KMS-11 (cell line): ENCODE data around the gene ASPSCR1.
A peak's percentile ranks its signal among the peaks of the same experiment; 100 is the strongest.

Experiments used
- H2AFZ ChIP-seq: fragments of 200-600 bp; sonication (generic); 2 replicates; pipeline ENCODE4 v1.6.1; 2016; ENCODE audit warnings: antibody characterized with exemption, mixed run types, low read depth
- H3K27ac ChIP-seq: fragments of 200-600 bp; sonication (generic); 2 replicates; pipeline ENCODE4 v1.6.1; 2016; ENCODE audit warnings: mild to moderate bottlenecking, mixed run types
- H3K27me3 ChIP-seq: fragments of 200-600 bp; sonication (generic); 2 replicates; pipeline ENCODE4 v1.6.1; 2017; ENCODE audit warnings: mild to moderate bottlenecking, low read depth, mixed run types, moderate library complexity; ENCODE audit not compliant: insufficient read depth
- H3K36me3 ChIP-seq: fragments of 200-600 bp; sonication (generic); 2 replicates; pipeline ENCODE4 v1.6.1; 2017; ENCODE audit warnings: mild to moderate bottlenecking, mixed run types; ENCODE audit not compliant: insufficient read depth
- H3K4me1 ChIP-seq: fragments of 200-600 bp; sonication (generic); 2 replicates; pipeline ENCODE4 v1.6.1; 2016; ENCODE audit warnings: mild to moderate bottlenecking, low read depth, mixed run types; ENCODE audit not compliant: poor library complexity, severe bottlenecking
- H3K4me2 ChIP-seq: fragments of 200-600 bp; sonication (generic); 2 replicates; pipeline ENCODE4 v1.7.0; 2016; ENCODE audit warnings: mild to moderate bottlenecking, mixed run types
- H3K4me3 ChIP-seq: fragments of 200-600 bp; sonication (generic); IDR thresholded peaks from 2 replicates; pipeline ENCODE4 v1.6.1; 2017; ENCODE audit warnings: low read depth, low read length, mixed read lengths; ENCODE audit not compliant: insufficient read depth
- H3K79me2 ChIP-seq: fragments of 200-600 bp; sonication (generic); 2 replicates; pipeline ENCODE4 v1.6.1; 2016; ENCODE audit warnings: low read depth, mixed run types; ENCODE audit not compliant: insufficient read depth
- H3K9ac ChIP-seq: fragments of 200-600 bp; sonication (generic); 2 replicates; pipeline ENCODE4 v1.6.1; 2016; ENCODE audit warnings: mild to moderate bottlenecking, mixed run types
- H4K20me1 ChIP-seq: fragments of 200-600 bp; sonication (generic); 2 replicates; pipeline ENCODE4 v1.6.1; 2016; ENCODE audit warnings: mild to moderate bottlenecking, mixed run types; ENCODE audit not compliant: insufficient read depth
- CTCF ChIP-seq: fragments of 200-600 bp; sonication (generic); conservative IDR thresholded peaks from 2 replicates; pipeline ENCODE4 v1.6.1; 2017; ENCODE audit warnings: low read depth, mild to moderate bottlenecking, antibody characterized with exemption, low read length, moderate library complexity, mixed read lengths

Gene ASPSCR1

GRCh38 chr17:81935709-81936084, 41.7 kb upstream of the ASPSCR1 start:
- H3K4me3 ChIP-seq: no peak overlapping the region
- H3K27me3 ChIP-seq: no peaks in the 10 kb centered on the region
- H2AFZ ChIP-seq: no peak overlapping the region
- peak overlapping the region; percentile 95; the same call in 1 of the 2 replicates for H3K9ac ChIP-seq
- no peak for TF ChIP-seq CTCF
- H3K36me3 ChIP-seq: no peaks in the 10 kb centered on the region
- H3K27ac ChIP-seq: no peak overlapping the region
- peaks cover 14% of the 10 kb centered on the region; the same call in 1 of the 2 replicates for H3K79me2 ChIP-seq
- no peaks in the 10 kb centered on the region for H4K20me1 ChIP-seq
- H3K4me1 ChIP-seq: peaks cover 17% of the 10 kb centered on the region
- peak overlapping the region; percentile 99 for H3K4me2 ChIP-seq

- H3K36me3 ChIP-seq: no peaks in the 10 kb centered on the region
- H3K27ac ChIP-seq: no peak overlapping the region
- no peak overlapping the region for H3K9ac ChIP-seq
- H3K4me2 ChIP-seq: no peak overlapping the region
- no peak for TF ChIP-seq CTCF
- H4K20me1 ChIP-seq: no peaks in the 10 kb centered on the region
- peaks cover 14% of the 10 kb centered on the region; the same call in 1 of the 2 replicates for H3K79me2 ChIP-seq
- no peak overlapping the region for H3K4me3 ChIP-seq
- H2AFZ ChIP-seq: no peak overlapping the region
- peaks cover 18% of the 10 kb centered on the region for H3K4me1 ChIP-seq
- H3K27me3 ChIP-seq: peaks cover 7% of the 10 kb centered on the region; the same call in 1 of the 2 replicates
Measured at GRCh38 chr17:81939218-81939617, 38.2 kb upstream of the ASPSCR1 start.

- Histone ChIP-seq H3K4me2 (no peak overlapping the region), H3K36me3 (no peaks in the 10 kb centered on the region), H3K27ac (no peak overlapping the region)
Measured at GRCh38 chr17:81939881-81940385, 37.5 kb upstream of the ASPSCR1 start.

GRCh38 chr17:81940538-81941483, 36.6 kb upstream of the ASPSCR1 start:
- Histone ChIP-seq H3K9ac (no peak overlapping the region), H3K4me2 (no peak overlapping the region), H3K27ac (no peak overlapping the region), H3K36me3 (no peaks in the 10 kb centered on the region), H3K4me3 (no peak overlapping the region), H3K4me1 (peaks cover 18% of the 10 kb centered on the region), H3K79me2 (peaks cover 11% of the 10 kb centered on the region; the same call in 1 of the 2 replicates), H4K20me1 (no peaks in the 10 kb centered on the region), H3K27me3 (peaks cover 10% of the 10 kb centered on the region; the same call in 1 of the 2 replicates), H2AFZ (no peak overlapping the region)
- TF ChIP-seq CTCF: no peak

More at GRCh38 chr17:81939881-81940385, 37.5 kb upstream of the ASPSCR1 start:
- H3K9ac ChIP-seq: no peak overlapping the region
- no peaks in the 10 kb centered on the region for H4K20me1 ChIP-seq
- no peak for TF ChIP-seq CTCF
- H3K4me1 ChIP-seq: peaks cover 18% of the 10 kb centered on the region
- H3K27me3 ChIP-seq: peaks cover 10% of the 10 kb centered on the region; the same call in 1 of the 2 replicates
- no peak overlapping the region for H2AFZ ChIP-seq
- H3K4me3 ChIP-seq: no peak overlapping the region
- peaks cover 14% of the 10 kb centered on the region; the same call in 1 of the 2 replicates for H3K79me2 ChIP-seq
